Measurements from ENCODE around the gene HYAL3.
A peak's percentile ranks its signal among the peaks of the same experiment; 100 is the strongest.
"Not testable (repeated sequence)": the region's sequence is repeated elsewhere in the genome, so short reads cannot be mapped to it uniquely, and the experiment has no call there.

HYAL3 gene

DNA sequence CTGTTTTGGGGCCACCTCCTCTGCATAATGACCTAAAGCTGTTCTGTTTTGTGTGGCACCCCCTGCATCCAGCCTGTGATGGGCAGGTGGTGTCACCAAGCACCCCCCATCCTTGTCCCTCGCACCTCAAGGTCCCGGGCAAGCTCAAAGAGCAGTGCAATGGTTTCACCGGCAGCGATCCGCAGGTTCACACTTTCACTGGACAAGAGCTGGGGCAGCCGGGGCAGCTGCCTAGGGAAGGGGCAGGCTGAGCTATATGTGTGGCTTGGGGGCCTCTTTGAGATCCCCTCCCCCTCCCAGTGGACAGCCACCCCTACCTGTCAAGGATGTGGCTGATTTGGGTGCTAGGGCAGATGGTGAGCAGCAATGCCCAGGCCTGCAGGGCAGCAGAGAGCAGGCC, 10.1 kb downstream of the HYAL3 start:
- no peak for DNase-seq (ENCODE audit: low spot score)

DNA sequence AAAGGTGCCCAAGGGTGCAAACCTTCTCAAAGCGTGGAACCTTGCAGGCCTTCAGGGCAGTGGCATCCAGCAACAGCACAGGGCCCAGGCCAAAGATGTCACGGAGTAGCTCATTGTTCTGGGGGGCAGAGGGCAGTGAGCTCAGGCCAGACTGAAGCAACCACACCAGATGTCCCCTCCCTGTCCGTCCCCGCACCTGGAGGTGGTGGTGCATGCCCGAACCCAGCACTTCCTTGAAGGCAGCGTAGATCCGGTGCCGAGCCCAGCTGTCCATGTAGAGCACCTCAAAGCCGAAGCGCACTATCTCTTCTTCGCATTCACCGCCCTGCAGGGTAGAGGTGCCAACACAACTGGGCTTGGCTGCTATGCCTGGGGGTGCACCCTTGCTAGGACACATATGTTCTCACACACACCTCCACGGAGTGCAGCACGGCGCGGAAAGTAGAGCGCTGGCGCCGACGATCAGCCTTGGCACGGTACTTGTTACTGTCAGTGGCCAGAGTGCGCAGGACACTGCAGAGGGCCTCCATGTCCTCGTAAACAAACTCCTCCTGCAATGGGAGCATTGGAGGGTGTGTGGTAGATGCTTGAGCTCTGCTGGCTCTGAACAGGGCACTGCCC, 10.7 kb downstream of the HYAL3 start:
- DNase-seq (ENCODE audit: low spot score), result no peak

DNA sequence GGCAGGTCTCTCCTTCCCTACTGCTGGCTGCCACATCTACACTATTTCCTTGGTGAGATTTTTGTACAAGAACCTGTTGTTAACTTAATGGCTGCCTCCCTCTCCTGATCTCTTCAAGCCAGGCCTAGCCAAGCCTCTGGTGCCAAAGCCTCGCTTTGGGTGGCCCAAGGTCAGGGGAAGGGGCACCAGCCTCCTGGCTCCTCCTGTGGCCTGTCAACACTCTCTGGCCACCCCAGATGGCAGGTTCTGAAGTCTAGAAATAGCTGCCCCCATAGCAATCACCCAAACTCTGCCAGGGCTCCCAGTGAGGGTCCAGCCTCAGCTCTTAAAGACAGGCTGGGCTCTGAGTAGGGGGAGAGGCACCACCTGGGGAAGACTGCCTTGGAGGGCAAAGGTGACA, 11.9 kb downstream of the HYAL3 start:
- DNase-seq (ENCODE audit: low spot score), result no peak

DNA sequence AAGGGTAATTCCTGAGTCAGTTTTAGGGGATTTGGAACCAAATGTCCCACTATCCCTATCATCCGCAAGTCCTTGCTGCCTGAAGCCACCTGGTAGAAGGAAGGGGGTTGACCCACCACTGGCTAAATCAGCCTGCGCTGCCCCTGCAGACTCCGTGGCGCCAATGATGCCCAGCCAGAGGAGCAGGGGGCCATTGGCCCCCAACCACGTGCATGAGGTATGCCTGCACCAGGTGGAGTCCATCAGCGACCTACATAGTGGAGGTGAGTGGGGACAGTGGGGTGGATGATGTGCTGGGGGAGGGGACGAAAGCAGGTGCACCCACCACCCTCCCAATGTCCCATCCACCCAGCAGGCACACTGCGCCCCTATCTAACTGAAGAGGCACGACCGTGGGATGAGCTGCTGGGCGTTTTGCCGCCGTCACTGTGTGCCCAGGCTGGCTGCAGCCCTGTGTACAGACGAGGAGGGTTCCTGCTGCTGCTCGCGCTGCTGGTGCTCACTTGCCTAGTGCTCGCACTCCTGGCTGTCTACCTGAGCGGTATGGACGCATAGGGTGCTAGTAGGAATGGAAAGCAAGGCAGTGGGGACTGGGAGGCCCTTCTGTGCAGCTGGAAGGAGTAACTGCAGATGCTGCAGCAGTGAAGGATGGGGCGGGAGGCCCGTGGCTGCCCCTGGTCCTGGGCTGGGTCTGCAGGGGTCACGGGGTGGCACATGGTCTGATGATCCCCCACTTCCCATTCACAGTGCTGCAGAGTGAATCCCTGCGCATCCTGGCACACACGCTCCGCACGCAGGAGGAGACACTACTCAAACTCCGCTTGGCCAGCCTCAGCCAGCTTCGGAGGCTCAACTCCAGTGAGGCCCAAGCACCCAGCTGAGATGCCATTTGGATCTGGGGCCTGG, 12.6 kb downstream of the HYAL3 start:
- DNase-seq (ENCODE audit: low spot score), result no peak

DNA sequence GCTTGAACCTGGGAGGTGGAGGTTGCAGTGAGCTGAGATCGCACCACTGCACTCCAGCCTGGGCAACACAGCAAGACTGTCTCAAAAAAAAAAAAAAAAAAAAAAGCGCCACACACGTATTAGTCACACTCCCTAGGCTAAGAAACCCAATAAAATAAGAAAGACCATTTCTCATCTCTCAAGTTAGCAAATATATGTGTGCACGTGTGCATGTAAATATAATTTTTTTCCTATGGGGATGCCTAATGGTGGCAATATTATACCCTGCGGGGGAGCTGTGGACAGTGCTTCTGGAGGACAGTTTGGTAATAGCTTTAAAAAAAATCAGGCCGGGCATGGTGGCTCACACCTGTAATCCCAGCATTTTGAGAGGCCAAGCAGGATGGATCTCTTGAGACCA, 15.1 kb downstream of the HYAL3 start:
- not testable (repeated sequence) for DNase-seq (ENCODE audit: low spot score)

DNA sequence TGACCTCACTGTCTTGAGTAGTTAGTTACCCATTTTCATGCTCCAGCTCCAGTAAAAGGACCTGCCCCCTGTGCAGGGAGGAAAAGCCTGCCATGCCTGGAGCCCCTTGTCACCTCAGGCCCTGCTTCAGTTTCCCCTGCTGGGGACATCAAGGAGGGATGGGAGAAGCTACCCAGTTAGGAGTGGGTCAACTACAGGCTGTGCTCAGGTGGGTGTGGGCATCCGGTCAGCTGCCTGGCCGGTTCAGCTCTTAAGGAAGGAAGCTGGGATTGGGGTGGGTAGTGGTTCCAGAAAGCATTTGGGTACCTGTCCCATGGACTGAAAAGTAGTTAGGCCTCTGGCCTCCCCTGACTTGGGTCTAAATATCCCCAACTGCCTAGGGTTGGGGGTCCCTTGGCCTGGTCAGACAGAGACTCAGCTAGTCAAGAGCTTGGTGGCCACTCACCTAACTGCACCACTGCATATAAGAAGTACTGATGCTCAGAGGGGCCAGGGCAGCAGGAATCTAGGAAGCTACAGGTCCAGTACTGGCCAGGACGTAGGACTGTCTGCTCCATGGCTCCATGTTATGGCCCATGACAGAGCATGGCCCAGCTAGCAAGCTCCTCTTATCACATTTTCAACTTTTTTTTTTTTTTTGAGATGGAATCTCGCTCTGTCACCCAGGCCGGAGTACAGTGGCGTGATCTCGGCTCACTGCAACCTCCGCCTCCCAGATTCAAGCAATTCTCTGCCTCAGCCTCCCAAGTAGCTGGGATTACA, 19.8 kb downstream of the HYAL3 start:
- DNase-seq (ENCODE audit: low spot score), result no peak

DNA sequence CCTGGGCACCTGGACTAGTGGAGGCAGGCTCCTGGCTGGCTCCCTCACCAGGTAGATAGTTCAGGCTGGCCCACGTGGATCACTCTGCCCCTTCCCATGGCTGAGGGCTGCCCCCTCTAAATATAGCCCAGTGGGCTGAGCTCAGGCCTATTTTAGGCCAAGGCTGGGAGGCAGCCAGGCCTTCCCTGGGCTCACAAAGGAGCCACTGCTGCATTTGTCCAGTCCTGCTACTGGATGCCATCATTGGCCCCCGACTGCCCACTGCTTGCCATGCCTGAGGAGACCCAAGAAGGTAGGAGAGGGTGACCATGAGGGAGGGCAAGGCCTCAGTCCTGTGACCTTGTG, 20.4 kb downstream of the HYAL3 start, which contains the start of gene LSMEM2:
TSS of gene LSMEM2 (plus strand) at position 208 of the 345 bp plus-strand sequence. CDS start at position 235, 27 bp downstream.
- DNase-seq (ENCODE audit: low spot score), result no peak

DNA sequence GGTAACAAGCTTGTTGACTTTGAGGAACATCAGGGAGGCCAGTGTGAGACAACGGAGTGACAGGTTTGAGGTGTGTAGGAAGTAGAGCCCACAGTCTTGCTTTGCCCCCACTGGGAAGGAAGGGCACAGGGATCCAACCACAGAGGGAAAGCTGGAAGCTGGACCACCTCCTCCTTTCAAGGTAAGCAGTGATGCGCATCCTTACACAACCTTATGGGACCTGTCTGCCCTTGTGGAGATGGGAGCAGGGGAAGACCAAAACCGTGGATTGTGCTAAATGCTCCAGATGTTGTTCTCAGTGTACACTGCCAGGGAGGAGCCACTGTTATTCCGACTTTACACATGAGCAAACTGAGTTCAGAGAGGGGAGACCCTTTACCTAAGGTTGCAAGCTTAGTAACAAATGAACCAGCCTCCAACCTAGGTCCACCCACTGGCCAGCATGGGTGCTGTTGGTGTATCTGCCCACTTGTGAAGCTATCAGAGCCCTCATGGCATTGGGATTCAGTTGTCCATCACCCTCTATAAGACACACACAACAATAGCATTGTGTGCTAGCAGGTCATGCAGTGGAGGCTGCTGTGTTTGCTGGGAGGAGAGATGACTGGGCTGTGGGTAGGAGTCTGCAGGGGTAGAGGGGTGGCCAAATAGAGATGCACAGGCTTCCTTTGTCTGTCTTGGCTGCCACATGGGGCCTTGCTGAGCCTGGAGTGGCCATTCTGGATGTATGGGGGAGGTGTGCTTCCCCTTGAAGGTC, 20.9 kb downstream of the HYAL3 start:
- DNase-seq (ENCODE audit: low spot score), result no peak

DNA sequence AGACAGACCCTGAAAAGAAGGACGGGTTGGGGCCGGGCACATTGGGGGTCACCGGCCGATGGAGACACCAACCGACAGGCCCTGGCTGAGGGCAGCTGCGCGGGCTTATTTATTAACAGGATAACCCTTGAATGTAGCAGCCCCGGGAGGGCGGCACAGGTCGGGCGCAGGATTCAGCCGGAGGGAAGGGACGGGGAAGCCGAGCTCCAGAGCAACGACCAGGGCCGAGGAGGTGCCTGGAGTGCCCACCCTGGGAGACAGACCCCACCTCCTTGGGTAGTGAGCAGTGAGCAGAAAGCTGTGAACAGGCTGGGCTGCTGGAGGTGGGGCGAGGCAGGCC, 22.5 kb downstream of the HYAL3 start:
- no peak for DNase-seq (ENCODE audit: low spot score)

DNA sequence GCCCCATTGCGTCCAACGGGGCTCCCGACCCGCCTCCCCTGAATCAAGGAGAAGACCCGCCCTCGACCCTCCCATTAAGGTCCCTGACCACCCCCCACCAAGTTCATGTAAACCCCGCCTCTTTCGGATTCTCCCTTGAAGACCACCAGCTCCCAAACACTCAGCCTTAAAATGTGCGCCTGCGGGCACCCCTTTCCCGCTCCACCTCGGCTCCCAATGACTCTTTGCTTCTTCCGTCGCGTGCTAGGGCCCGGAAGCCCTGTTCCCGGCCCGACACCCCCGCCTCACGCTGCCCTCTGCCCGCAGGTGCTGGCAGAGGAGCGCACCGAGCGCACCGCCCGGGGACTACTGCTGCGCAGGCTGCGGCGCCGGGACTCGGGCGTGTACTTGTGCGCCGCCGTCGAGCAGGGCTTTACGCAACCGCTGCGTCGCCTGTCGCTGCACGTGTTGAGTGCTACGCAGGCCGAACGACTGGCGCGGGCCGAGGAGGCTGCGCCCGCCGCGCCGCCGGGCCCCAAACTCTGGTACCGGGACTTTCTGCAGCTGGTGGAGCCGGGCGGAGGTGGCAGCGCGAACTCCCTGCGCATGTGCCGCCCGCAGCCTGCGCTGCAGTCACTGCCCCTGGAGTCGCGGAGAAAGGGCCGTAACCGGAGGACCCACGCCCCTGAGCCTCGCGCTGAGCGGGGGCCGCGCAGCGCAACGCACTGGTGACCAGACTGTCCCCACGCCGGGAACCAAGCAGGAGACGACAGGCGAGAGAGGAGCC, 23.0 kb downstream of the HYAL3 start:
- no peak for DNase-seq (ENCODE audit: low spot score)

DNA sequence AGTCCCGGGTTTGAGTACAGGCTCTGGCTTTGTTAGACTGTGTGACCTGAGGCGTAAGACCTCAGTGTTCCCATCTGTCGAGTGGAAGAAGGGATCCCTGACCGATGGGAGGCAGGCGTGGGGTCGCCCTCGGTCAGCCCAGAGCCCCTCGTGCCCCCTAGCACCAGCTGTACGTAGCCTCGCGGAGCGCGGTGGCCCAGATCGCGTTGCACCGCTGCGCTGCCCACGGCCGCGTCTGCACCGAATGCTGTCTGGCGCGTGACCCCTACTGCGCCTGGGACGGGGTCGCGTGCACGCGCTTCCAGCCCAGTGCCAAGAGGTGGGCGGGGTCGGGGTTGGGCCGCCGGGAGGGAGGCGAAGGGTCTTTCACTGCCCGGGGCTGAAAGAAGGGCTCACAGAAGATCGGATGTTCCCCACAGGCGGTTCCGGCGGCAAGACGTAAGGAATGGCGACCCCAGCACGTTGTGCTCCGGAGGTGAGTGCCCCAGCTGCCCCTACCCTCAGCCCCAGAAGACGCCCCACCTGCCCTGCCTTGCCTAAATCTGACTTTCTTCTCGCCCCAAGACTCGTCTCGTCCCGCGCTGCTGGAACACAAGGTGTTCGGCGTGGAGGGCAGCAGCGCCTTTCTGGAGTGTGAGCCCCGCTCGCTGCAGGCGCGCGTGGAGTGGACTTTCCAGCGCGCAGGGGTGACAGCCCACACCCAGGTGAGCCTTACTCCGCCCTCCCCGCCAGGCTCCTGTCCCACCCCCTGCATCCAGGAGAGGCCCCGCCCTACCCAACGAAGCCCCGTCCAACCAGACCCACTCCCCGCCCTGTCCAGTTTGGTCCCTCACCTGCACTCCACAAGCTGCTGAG, 23.8 kb downstream of the HYAL3 start:
- DNase-seq (ENCODE audit: low spot score), result no peak

DNA sequence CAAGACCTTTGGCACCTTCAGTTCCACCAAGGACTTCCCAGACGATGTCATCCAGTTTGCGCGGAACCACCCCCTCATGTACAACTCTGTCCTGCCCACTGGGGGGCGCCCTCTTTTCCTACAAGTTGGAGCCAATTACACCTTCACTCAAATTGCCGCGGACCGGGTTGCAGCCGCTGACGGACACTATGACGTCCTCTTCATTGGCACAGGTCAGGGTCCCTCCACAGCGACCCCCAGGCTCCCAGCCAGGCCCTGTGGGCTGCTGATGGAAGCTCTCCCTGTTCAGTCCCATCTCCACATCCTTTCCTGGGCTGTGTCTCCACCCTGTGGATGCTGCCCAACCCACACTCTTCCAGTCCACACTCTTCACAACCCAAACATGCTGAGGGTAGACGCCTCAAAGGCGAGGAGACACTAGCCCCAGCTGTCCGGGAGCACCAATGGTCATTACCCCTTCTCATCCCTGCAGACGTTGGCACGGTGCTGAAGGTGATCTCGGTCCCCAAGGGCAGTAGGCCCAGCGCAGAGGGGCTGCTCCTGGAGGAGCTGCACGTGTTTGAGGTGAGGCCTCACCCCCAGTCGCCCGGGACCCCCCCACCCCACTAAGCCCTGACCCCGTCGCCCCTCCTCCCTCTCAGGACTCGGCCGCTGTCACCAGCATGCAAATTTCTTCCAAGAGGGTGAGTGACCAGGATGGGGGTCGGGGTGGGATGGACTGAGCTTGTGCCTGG, 24.7 kb downstream of the HYAL3 start:
- peak; percentile 79 for DNase-seq (ENCODE audit: low spot score)

DNA sequence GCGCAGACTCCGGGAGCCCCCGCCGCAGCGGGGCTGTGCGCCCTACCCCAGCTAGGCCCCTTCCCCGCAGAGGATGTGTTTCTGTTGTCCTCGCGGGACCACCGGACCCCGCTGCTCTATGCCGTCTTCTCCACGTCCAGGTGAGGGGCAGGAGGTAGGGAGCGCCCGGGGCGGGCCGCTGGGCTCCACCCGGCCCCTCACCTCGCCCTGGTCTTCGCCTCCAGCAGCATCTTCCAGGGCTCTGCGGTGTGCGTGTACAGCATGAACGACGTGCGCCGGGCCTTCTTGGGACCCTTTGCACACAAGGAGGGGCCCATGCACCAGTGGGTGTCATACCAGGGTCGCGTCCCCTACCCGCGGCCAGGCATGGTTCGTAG, 25.5 kb downstream of the HYAL3 start:
- DNase-seq (ENCODE audit: low spot score), result no peak

DNA sequence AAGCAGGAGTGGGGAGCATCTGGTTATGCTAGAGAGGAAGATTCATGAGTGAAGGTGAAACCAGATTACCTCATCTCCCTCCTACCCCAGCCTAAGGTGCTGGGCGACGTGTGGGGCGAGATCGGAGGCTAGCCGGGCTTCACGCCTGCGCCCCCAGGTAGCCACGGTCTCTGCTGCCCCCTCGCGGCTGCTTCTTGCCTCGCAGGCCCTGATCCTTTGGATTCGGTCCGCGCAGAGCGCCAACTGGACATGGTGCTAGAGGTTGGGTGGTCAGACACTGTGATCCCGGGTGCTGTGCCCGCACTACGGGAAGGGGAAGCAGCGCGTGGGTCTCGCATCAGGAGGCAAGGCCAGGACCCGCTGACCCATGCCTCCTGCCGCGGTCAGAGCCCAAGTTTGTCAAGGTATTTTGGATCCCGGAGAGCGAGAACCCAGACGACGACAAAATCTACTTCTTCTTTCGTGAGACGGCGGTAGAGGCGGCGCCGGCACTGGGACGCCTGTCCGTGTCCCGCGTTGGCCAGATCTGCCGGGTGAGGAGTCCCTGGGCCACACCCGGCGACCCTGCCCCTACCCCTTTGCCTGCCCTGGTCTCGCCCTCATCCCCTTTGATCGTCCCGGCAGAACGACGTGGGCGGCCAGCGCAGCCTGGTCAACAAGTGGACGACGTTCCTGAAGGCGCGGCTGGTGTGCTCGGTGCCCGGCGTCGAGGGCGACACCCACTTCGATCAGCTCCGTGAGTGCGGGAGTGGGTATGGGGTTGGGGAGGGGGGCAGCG, 26.1 kb downstream of the HYAL3 start:
- peak; percentile 86 for DNase-seq (ENCODE audit: low spot score)

DNA sequence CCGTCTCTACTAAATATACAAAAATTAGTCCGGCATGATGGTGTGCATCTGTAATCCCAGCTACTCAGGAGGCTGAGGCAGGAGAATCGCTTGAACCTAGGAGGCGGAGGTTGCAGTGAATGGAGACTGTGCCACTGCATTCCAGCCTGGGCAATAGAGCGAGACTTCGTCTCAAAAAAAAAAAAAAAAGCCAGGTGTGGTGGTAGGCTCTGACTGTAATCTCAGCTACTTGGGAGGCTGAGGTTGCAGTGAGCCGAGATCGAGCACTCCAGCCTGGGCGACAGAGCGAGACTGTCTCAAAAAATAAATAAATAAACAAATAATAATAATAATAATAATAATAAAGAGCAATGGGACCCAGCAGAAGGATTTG, 26.7 kb downstream of the HYAL3 start:
- not testable (repeated sequence) for DNase-seq (ENCODE audit: low spot score)

DNA sequence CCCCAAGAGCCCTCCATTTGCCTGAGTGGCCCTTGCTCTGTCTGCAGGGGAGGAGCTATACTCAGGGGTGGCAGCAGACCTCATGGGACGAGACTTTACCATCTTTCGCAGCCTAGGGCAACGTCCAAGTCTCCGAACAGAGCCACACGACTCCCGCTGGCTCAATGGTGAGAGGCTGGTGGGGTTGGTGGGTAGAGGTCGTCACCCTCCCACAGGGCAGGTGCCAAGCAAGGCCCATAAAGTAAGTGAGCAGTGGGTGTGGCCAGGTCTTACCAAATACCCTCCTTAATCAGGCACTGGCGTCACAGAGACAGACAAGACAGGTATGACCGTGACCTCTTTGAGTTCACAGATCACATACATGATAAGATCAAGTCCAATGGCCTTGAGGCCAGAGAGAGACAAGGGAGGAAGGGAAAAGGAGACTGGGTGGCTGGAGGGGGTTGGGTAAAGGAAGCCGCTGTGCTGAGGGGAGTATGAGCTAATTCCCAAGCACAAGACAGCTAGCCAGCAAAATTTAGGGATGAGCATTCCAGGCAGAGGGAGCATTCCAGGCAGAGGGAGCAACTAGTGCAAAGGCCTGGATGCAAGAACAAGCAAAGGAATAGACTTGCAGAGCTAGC, 27.8 kb downstream of the HYAL3 start:
- no peak for DNase-seq (ENCODE audit: low spot score)

DNA sequence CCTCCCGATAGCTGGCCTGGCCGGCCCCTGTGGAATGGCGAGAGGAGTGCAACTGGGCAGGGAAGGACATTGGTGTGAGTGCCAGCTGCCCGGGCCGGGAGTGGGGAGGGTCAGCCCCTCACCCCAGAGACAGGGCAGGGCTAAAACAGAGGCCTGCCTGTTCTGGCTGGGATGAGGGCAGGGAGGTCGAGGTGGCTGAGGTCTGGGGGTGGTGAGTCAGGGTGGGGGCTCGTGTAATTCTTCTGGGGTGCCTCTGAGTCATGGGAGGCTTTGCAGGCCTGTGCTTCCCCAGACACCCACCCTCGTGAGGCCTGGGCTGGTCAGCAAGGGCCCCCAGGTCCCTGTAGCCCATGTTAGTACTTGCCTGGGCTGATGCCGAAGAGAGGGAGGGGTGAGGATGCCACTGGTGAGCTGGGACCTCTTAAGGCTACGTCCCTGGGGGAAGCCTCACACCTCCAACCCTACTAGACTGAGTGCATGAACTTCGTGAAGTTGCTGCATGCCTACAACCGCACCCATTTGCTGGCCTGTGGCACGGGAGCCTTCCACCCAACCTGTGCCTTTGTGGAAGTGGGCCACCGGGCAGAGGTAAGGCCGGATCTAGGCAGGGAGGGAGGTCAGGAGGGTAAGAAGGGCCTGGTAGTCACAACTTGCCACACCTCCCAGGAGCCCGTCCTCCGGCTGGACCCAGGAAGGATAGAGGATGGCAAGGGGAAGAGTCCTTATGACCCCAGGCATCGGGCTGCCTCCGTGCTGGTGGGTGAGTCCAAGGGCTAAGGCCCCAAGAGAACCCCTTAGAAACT, 28.6 kb downstream of the HYAL3 start:
- no peak for DNase-seq (ENCODE audit: low spot score)

DNA sequence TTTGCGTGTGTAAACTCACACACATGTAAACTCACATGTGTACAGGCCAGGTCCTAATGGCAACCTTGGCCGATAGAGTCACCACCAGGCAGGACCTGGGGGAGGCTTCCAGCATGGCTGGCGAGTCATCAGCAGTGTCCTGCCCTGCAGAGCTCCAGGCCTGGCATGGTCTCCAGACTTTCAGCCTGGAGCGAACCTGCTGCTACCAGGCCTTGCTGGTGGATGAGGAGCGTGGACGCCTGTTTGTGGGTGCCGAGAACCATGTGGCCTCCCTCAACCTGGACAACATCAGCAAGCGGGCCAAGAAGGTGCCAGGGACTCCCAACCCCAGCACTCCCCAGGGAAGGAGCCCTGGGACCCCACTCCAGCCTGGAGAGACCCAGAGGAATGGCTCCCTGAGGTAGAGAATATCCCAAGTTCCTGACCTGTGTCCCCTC, 29.2 kb downstream of the HYAL3 start:
- DNase-seq (ENCODE audit: low spot score), result no peak
